ENCODE results near the gene CIITA.
"Not testable (repeated sequence)": the region's sequence is repeated elsewhere in the genome, so short reads cannot be mapped to it uniquely, and the experiment has no call there.

CIITA gene

DNA sequence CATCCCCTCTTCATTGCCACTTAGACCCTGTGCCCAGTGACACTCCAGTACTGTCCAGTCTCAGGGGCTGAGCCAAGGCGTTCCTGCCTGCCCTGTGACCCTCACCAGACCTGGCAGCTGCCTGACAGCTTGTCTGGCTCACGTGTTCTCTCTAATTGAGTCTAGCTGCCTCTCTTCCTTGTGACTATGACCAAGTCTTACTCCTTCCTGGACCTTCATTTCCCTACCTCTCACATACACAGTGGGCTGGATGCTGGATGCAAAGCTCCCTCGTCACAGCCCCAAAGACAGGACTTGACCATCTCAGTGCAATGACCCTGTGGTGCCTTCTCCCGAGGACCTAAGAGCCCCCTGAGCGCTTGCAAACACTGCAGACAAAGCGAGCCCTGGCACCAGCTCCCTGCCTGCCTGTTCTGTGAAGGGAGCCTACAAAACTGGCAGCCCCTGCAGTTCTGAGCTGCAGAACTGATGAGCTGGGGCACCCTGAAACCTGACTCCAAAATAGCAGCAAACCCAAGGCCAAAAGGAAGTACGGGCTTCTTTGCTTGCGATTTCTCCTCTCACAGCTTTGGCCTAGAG is 63.6 kb downstream of the CIITA start:
- H3K4me3 ChIP-seq (ENCODE audit: low read depth, low read length): peak overlapping the region; percentile 81
- H3K27me3 ChIP-seq: no peaks in the 10 kb centered on the region
- no peaks in the 10 kb centered on the region; the same call in 1 of the 2 replicates for H3K4me1 ChIP-seq
- H3K36me3 ChIP-seq: no peaks in the 10 kb centered on the region
- H3K9me3 ChIP-seq: no peaks in the 10 kb centered on the region
- TF ChIP-seq, protein P1, sequence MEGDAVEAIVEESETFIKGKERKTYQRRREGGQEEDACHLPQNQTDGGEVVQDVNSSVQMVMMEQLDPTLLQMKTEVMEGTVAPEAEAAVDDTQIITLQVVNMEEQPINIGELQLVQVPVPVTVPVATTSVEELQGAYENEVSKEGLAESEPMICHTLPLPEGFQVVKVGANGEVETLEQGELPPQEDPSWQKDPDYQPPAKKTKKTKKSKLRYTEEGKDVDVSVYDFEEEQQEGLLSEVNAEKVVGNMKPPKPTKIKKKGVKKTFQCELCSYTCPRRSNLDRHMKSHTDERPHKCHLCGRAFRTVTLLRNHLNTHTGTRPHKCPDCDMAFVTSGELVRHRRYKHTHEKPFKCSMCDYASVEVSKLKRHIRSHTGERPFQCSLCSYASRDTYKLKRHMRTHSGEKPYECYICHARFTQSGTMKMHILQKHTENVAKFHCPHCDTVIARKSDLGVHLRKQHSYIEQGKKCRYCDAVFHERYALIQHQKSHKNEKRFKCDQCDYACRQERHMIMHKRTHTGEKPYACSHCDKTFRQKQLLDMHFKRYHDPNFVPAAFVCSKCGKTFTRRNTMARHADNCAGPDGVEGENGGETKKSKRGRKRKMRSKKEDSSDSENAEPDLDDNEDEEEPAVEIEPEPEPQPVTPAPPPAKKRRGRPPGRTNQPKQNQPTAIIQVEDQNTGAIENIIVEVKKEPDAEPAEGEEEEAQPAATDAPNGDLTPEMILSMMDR (IDR thresholded peaks at IDR 0.05; ENCODE audit: low read depth, low read length): no peak
- no peak for DNase-seq

DNA sequence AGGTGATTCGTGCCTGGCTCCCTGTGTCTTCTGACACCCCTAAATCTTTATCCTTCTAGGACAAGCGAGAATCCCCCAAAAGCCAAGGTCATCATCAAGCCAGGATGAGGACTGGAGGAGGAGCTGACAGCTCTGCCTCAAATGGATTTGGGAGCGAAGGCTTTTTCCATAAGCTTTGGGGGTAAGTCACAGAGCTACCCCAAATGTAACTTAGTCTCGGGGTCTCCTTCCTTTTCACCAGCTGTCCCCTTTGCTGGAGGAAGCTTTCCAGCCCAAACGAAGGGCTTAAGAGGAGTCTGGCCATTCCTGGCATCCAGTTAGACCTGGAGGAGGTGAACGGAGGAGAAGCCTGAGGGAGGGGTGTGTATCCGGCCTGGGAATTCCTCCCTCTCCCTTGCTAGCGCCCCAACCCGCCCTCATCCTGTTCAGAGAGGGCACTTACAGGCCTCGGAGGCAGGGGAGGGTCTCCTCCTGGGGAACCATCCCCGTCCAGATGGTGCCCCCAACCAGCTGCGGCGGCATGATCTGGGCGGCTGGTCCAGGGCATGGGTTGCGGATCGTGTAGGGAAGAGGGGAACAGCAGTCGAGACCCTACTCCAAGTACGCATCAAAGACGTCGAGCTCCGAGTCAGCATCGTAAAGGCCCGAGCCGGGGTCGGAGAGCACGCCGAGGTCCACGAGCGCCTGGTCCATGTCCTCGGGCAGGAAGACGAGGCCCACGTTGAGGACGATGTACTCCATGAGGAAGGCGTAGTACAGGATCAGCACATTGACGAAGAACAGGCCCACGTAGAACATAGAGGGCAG is 64.3 kb downstream of the CIITA start:
- H3K4me3 ChIP-seq (ENCODE audit: low read depth, low read length): peak overlapping the region; percentile 81
- H3K4me1 ChIP-seq: no peaks in the 10 kb centered on the region; the same call in 1 of the 2 replicates
- no peaks in the 10 kb centered on the region for H3K27me3 ChIP-seq
- TF ChIP-seq, protein P1 (IDR thresholded peaks at IDR 0.05; ENCODE audit: low read depth, low read length): no peak
- no peaks in the 10 kb centered on the region for H3K9me3 ChIP-seq
- peak; percentile 21 for DNase-seq
- no peaks in the 10 kb centered on the region for H3K36me3 ChIP-seq

DNA sequence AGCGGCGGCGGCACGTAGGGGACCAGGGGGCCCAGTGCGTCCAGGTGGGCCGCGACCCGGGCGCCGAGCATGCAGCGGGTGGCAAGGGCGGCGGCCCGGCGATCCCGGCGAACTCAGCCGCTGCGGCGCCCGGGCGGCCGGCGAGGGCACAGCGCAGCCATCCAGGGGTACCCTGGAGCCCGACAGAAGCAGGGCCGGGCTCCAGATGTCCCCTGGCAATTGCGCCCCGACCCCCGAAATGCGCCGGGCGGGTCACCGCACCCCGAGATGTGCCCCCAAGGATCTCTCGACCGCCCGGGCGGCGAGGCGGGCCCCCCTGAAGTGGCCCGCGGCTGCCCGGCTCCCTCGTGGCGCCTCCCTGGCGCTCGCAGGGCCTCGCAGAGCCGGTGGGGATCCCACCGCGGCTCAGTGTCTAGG is 64.9 kb downstream of the CIITA start:
- H3K27me3 ChIP-seq, H3K9me3 ChIP-seq, H3K36me3 ChIP-seq, H3K4me1 ChIP-seq, DNase-seq: not testable (repeated sequence)
- H3K4me3 ChIP-seq (ENCODE audit: low read depth, low read length): peak overlapping the region; percentile 81

DNA sequence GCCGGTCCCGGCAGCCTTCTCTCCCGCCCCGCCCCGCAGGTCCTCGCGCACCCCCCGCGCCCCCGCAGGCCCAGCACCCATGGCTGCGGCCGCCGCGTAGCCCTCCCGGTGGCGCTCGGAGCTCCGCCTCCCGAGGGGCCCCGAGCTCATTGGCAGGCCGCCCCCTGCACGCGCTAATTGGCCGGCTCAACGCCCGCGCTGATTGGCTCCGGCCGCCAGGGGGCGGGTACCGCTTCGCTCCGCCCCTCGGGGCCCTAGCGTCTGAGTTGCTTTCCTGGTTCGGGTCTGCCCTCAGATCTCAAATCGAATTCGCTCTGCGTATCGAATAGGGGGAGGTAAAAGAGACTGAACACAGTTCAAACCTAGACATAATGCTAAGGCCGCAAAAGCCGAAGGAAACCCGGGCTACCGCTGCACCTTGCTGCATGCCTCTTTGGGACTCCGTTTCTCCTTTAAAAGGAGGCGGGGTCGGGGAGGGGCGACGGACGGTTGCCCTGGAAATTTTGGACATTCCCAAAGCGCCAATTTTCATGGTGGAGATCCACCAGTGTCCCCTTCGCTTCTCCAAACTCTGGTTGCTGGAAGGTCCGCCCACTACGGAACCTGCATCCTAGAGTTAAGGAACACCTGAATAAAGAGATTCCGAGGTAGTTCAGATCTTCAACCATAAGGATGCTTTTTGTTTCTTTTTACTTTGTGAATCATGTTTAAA is 65.5 kb downstream of the CIITA start, which contains the start of gene DEXI:
DEXI (minus strand) TSS at position 117 of the 712 bp plus-strand sequence. CDS start 463 bp downstream, outside the sequence.
- Histone ChIP-seq H3K36me3 (no peaks in the 10 kb centered on the region), H3K9me3 (no peaks in the 10 kb centered on the region), H3K27me3 (no peaks in the 10 kb centered on the region), H3K4me3 (ENCODE audit: low read depth, low read length) (peak within 1 kb of the TSS; percentile 81), H3K4me1 (no peaks in the 10 kb centered on the region; the same call in 1 of the 2 replicates)
- TF ChIP-seq, protein P1 (IDR thresholded peaks at IDR 0.05; ENCODE audit: low read depth, low read length): no peak
- peak; percentile 96 for DNase-seq

DNA sequence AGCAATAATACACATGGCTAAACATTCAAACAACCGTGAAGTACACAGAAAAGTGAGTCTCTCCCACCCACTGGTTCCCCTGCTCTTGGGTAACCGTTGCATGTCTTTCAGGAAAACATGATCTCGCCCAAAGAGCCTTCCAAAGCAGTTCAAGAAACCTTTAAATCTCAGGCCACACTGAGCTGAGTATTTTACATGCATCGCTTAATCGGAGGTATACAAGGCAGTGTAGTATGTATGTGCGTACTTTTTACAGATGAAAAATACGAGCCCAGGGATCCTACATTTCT is 66.0 kb downstream of the CIITA start:
- no peaks in the 10 kb centered on the region for H3K27me3 ChIP-seq
- no peak for DNase-seq
- no peaks in the 10 kb centered on the region for H3K9me3 ChIP-seq
- TF ChIP-seq, protein P1 (IDR thresholded peaks at IDR 0.05; ENCODE audit: low read depth, low read length): no peak
- H3K4me3 ChIP-seq (ENCODE audit: low read depth, low read length): no peak overlapping the region; the same call in 1 of the 2 replicates
- H3K4me1 ChIP-seq: no peaks in the 10 kb centered on the region; the same call in 1 of the 2 replicates
- H3K36me3 ChIP-seq: no peaks in the 10 kb centered on the region

DNA sequence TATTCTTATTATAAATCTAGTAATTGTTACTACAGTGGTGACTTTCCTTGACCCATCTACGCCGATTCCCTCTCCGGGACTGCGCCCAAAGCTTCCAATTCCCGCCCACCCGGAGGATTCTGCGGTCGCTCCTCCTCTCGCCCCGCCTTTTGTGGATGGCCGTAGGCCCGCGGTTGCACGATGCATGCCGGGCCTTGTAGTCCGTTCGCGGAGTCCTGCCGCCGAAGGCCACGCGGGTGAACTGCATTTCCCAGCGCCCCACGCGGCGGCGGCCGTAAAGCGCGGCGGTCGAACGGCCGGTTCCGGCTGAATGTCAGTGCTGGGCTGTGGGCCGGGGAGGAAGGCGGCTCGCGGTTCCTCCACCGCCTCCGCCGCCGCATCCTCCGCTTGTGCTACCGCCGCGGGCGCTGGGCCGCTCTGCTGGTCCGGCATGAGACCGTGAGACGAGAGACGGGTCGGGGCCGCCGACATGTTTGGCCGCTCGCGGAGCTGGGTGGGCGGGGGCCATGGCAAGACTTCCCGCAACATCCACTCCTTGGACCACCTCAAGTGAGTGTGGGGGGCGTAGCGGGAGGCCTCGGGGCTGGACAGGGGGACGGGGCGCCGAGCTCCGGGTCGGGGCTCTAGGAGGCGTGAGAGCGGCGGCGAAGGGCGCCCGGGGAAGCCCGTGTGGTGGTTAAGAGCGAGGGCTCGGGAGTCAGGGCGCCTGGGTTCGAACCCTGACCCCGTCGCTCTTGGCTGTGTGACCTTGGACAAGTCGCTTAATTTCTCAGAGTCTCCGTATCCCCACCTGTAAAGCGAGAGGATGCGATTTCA is 67.5 kb downstream of the CIITA start, which contains the start of gene CLEC16A:
CLEC16A (plus strand) TSS at position 316 of the 816 bp plus-strand sequence; CDS start at position 470, 154 bp downstream.
- TF ChIP-seq, protein P1 (IDR thresholded peaks at IDR 0.05; ENCODE audit: low read depth, low read length): no peak
- H3K4me3 ChIP-seq (ENCODE audit: low read depth, low read length): peak within 1 kb of the TSS; percentile 88
- no peaks in the 10 kb centered on the region for H3K9me3 ChIP-seq
- DNase-seq: peak; percentile 98
- no peaks in the 10 kb centered on the region; the same call in 1 of the 2 replicates for H3K4me1 ChIP-seq
- no peaks in the 10 kb centered on the region for H3K36me3 ChIP-seq
- no peaks in the 10 kb centered on the region for H3K27me3 ChIP-seq

Measured in BE2C (cell line).